ENCODE measurements around the gene COL23A1.

COL23A1 gene

DNA sequence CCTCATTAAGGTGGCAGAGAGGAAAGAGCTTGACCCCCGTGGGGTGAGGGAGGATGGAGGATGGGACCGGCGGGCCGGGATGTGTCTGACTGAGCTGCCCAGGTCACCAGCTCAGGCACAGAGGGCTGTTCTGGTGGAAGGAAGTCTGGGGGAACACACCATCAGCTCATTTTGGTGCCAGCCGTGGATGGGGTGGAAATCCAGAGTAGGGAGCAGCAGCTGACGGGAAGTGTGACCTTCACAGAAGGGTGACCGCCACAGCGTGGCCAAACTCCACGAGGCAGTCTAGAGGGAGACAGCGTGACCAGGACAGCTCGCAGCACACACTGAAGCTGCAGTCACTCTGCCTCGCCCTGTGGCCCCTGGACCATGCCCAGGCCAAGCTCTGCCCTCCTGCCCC is 312.3 kb downstream of the COL23A1 start:
- TF ChIP-seq, protein P1, sequence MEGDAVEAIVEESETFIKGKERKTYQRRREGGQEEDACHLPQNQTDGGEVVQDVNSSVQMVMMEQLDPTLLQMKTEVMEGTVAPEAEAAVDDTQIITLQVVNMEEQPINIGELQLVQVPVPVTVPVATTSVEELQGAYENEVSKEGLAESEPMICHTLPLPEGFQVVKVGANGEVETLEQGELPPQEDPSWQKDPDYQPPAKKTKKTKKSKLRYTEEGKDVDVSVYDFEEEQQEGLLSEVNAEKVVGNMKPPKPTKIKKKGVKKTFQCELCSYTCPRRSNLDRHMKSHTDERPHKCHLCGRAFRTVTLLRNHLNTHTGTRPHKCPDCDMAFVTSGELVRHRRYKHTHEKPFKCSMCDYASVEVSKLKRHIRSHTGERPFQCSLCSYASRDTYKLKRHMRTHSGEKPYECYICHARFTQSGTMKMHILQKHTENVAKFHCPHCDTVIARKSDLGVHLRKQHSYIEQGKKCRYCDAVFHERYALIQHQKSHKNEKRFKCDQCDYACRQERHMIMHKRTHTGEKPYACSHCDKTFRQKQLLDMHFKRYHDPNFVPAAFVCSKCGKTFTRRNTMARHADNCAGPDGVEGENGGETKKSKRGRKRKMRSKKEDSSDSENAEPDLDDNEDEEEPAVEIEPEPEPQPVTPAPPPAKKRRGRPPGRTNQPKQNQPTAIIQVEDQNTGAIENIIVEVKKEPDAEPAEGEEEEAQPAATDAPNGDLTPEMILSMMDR (IDR thresholded peaks at IDR 0.05; ENCODE audit: low read length, missing control alignments), result no peak
- H3K4me3 ChIP-seq (replicated peaks; ENCODE audit: low read depth, low read length), result no peak overlapping the region
- DNase-seq (ENCODE audit: low read depth), result no peak

DNA sequence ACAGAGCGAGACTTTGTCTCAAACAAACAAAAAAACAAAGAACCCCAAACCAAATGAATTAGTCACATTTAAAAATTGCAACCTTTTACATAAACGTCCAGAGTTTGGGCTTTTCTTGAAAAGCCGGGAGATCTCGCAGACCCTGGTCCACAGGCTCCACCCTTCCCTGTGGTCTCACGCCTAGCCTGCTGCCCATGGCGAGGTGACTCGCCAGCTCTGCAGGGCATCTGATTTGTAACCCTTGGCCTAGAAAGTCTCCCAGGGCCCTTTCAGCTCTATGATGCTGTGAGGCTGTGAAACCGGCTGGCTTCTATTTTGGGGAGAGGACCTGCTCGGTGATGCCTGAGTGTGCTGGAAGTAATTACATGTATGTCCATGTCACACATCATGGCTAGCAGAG is 312.8 kb downstream of the COL23A1 start:
- TF ChIP-seq, protein P1 (IDR thresholded peaks at IDR 0.05; ENCODE audit: low read length, missing control alignments), result no peak
- no peak for DNase-seq (ENCODE audit: low read depth)
- H3K4me3 ChIP-seq (replicated peaks; ENCODE audit: low read depth, low read length), result no peak overlapping the region

DNA sequence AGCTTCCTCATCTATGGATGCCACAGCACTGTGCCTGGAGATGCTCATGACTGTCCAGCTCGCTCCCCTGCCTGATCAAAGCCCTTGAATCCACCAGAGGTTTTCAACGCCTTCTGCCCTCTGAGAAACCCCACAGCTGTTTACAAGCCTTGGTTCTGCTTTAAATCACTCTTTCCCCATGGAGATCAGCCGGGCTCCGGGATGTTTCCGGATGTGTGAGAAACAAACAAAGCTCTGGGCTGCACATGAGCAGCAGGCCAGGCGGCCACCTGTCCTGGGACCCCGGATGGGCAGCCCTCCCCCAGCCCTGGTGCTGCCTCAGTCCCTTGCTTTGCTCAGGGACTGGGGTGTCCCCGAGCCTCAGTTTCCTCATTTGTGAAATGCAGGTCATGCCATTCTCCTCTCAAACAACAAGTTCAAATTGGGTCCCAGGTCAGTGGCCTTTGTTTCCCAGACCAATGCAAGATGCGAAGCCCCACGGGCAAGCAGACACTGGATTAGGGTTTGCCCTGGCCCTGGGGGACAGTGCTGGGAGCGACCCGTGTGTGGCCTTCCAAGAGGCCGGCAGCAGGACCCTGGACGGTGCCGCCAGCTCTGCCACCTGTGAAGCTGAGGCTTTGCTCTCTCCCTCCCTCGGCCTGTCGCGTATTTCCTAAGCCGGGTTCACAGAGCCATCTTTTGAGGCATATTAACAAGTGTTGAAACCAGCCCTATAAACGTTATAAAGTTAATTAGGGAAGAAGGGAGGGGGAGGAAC is 315.2 kb downstream of the COL23A1 start:
- TF ChIP-seq, protein P1 (IDR thresholded peaks at IDR 0.05; ENCODE audit: low read length, missing control alignments), result no peak
- no peak overlapping the region for H3K4me3 ChIP-seq (replicated peaks; ENCODE audit: low read depth, low read length)
- DNase-seq (ENCODE audit: low read depth), result no peak

DNA sequence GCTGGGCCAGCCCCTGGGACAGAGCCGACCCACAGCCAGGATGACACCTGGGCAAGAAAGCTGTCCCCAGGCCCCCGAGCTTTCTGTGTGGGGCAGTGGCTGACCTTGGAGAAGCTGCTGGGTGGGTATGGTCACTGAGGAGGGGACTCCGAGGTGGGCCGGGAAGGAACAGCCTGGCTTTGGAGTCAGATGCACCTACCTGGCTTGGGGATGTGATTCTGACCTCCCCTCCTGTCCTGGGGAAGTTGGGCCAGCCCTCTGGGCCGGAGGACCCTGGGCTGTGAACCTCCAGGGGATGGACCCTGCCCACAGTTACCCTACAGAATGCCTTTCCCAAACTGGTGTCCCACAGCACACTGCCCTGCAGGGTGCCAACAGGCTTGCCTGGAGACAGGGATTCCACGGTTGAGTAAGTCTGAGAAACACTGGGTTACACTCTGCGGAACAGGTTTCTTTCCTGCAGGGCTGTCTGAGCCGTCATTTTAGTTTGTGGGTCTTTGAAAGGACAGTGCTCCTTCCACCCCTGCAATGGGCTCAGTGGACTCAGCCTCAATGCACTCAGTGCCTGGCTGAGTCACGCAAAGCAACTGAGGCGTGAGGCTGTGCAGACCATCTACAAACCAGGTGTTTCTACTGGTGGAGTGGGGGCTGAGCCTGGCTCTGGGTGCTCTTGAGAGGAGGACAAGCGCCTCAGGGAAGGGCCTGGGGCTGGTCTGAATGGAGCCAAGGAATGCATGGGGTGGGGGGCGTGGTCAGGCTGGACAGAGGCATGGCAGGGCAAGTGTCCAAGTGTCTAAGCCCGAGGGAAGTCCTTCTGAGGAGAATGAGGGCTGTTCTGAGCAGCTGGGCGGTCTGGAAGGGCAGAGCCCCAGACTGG is 316.3 kb downstream of the COL23A1 start:
- TF ChIP-seq, protein P1 (IDR thresholded peaks at IDR 0.05; ENCODE audit: low read length, missing control alignments), result no peak
- DNase-seq (ENCODE audit: low read depth), result no peak
- no peak overlapping the region for H3K4me3 ChIP-seq (replicated peaks; ENCODE audit: low read depth, low read length)

DNA sequence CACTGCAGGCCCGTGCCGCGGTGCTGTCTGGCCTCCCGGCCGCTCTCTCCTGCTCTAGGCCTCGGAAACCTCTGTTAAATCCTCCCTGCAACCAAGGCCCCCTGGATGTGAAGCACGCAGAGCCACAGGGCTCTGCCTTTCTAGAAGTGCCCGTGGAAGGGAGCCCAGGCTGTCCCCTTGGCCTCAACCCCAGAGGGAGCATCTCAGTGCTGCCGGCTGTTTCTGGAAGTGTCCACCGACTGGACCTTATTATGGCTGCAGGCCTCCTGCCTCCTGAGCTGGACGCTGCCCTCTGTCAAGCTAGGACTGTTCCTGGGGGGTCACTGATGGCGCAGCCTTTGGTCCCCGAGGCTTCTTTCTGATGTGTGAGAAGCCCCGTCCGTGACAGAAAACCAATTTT is 317.2 kb downstream of the COL23A1 start:
- TF ChIP-seq, protein P1 (IDR thresholded peaks at IDR 0.05; ENCODE audit: low read length, missing control alignments), result no peak
- H3K4me3 ChIP-seq (replicated peaks; ENCODE audit: low read depth, low read length), result no peak overlapping the region
- DNase-seq (ENCODE audit: low read depth), result no peak

DNA sequence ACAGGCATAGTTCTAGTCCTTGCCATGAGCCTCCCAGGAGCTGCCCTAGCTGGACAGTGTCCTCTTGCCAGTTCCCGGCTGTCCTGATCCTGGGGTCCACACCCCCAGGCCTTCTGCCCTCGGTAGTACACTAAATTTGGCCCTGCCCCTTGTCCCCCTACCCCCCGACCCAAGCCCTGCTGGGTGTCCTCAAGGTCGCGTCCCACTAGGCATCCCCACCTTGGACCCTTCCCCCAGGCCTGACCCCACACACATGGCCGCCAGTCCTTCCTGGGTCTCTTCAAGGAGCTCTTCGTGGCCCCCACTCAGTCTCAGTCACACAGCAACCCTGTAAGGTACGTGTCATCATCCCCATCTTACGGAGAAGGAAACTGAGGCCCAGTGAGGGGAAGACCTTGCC is 317.6 kb downstream of the COL23A1 start:
- no peak overlapping the region for H3K4me3 ChIP-seq (replicated peaks; ENCODE audit: low read depth, low read length)
- TF ChIP-seq, protein P1 (IDR thresholded peaks at IDR 0.05; ENCODE audit: low read length, missing control alignments), result no peak
- no peak for DNase-seq (ENCODE audit: low read depth)

Data from fibroblast of pulmonary artery (primary cell).